DMS 273 (cell line): ENCODE results near the gene SFN.
A peak's percentile ranks its signal among the peaks of the same experiment; 100 is the strongest.
"Not testable (repeated sequence)": the region's sequence is repeated elsewhere in the genome, so short reads cannot be mapped to it uniquely, and the experiment has no call there.

ENCODE experiments used
- DNase-seq: peaks from one replicate; lab custom pipeline; 2025; ENCODE audit not compliant: unreplicated experiment; lab: John Stamatoyannopoulos, UW

SFN gene

DNA sequence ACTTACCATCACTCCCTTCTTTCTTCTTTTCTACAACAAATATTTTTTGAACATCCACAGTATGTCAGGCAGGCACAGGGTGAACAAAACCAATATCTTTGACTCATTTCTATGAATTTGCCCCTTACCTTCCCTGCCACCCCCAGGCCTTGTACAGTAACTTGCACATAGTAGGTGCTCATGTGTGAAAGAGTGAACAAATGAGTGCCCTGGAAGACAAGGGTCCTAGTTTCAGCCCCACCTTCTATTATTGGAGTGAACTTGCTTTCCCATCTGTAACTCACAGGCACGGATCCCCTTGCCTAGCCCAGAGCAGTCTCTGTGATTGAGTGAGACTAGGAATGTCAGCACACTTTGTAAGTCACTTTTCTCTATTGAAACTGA lies 23.6 kb upstream of the SFN start:
- no peak for DNase-seq

DNA sequence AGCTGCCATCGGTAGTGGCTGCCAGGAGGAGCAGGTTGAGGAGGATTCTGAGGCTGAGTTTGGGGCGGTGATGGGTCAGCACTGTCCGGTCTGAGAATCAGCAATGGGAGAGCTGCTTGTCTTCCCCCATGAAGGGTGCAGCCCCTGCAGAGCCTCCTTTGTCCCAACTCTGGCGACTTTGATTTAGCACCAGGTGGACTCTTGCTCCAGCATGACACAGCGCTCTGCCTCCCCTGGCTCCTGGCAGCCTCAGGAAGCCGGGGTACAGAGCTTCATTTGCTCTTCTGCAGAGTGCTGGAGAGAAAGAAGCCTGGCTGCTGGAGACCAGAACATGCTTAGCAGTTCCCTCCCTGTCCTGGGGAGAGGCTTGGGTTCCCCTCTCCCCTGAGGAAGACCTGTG lies 23.2 kb upstream of the SFN start:
- DNase-seq: no peak

DNA sequence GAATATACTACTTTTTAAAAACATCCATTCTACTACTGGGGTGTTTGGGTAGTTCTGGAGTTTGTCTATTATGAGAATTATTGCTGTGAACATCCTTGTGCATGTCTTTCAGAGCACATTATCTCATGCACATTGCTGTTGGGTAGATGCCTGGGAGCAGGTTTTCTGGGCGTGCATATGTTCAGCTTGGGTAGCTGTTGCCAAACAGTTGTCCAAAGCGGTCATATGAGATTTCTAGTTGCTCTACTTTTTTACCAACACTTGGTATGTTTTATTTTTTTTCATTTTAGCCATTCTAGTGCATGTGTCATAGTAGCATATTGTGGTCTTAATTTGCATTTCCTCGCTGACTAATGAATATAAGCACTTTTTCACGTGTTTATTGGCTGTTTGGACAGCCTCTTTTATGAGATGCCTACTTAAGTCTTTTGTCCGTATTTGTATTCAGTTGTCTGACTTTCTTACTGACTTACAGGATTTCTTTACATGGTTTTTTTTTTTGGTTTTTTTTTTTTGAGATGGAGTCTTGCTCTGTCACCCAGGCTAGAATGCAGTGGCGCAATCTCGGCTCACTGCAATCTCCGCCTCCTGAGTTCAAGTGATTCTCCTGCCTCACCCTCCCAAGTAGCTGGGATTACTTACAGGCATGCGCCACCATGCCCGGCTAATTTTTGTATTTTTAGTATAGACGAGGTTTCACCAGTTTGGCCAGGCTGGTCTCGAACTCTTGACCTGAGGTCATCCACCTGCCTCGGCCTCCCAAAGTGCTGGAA lies 18.3 kb upstream of the SFN start:
- DNase-seq: no peak

DNA sequence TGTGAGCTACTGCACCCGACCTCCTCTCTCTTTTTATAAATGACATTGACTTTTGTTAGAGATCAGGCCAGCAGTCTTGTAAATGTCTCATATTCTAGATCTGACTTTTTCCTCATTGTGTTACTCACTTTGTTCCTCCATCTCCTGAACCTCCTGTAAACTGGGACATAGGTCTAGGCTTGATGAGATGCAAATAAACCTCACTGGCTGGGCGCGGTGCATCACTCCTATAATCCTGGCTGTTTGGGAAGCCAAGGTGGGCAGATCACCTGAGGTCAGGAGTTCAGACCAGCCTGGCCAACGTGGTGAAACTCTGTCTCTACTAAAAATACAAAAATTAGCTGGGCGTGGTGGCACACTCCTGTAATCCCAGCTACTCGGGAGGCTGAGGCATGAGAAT lies 15.1 kb upstream of the SFN start:
- not testable (repeated sequence) for DNase-seq

DNA sequence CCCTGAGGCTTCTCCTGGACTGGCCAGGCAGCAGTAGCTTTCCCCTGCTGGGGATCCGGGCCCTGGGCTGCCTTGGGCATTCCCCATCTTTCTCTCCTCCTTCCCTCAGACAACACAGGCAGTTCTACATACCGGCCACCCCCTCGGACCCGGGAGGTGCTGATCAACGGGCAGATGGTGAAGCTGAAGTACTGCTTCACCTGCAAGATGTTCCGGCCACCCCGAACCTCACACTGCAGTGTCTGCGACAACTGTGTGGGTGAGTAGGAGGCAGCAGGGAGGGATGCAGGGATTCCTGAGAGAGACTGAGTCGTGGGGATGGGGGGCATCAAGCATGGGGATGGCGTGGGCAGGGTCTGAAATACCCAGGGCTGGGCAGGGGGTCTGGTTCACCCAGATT lies 14.4 kb upstream of the SFN start:
- DNase-seq: no peak

DNA sequence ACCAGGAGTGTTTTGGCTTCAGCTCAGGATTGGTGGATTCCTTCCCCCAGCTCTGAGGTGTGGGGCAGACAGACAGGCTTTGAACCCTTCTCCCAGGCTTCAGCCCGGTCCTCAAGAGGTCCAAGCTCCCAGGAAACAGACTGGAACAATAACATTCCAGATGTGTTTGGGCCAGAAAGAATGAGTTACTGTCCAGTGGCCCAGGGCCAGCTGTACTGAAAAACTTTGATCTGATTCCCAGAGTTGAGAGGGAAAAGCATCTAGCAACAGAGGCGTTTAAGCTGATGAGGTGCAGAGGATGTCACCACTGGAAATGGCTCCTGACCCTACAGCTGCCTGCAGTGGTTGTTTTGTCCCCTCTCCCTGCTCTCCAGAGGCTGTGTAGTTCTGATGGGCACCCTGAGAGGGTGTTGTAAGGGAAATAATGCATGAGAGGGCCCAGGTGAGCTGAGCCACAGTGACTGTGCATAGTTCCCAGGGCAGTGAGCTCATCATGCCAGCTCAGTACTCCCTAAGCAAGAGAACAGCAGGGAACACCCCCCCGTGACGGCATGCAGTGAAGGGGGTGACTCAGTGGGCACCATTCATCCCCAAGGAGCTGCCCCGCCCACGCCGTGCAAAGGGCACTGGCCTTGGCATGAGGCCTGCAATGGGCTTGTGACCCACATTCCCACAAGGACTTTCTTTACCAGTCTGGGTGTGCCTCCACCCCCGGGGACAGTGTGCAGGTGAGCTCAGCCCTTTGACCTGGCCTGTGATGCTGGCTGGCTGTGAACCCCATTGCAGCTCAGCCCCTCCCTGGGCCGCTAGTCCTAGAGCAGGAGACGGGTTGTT lies 13.8 kb upstream of the SFN start:
- no peak for DNase-seq

DNA sequence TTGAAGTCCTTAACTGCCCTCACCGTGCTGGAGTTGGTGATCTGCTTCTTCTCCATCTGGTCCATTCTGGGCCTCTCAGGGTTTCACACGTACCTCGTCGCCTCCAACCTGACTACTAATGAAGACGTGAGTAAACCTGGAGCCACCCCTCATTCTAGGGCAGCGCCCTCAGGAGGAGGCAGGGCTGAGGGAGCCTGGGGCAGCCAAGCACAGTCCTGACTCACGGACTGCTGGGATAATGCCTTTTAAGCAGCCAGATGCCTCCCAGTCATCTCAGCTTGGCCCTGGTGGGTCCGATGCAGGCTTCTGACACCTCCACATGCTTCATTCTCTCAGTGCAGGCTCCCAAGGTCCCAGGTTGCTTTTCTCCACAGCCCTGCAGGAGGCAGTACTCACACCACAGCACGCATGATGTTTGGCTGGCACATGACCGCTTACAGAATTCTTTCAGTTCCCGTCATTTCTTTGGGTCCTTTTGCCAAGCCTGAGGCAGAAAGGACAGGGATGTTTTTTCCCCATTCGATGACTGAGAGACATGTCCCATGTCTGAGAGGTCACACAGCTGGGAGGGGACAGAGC lies 11.8 kb upstream of the SFN start:
- DNase-seq: peak; percentile 24

DNA sequence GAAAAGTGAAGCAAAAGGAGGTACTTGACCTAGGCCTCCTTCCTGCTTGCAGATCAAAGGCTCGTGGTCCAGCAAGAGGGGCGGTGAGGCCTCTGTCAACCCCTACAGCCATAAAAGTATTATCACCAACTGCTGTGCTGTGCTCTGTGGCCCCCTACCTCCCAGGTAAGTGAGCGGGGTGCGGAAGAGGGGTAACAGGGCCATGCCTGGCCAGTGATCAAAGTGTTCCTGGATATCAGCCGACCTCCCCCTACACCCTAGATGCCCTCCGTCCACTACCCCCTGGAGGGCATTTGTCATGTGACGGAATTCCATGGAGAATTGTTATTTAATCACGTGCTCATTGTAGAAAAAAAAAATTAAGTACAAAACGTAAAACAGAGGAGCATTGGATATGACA lies 10.2 kb upstream of the SFN start:
- no peak for DNase-seq

DNA sequence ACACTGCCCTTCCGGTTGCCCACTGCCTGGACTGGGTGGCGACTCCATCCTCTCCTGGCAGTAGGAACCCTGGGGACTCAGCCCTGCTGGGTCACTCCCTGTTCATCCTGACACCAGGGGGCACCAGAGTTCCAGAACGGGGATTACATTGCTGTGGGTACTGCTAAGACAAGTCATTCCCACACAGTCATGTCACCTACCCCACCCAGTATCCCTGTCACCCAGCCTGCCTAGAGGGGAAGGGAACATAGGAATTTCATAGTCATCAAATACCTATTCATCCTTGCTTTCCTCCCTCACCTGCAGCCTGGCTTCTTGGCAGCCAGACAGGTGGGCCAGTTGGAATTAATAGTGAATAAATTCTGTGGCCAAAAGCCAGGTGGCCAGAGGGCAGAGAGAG lies 9.8 kb upstream of the SFN start:
- DNase-seq: peak; percentile 91

DNA sequence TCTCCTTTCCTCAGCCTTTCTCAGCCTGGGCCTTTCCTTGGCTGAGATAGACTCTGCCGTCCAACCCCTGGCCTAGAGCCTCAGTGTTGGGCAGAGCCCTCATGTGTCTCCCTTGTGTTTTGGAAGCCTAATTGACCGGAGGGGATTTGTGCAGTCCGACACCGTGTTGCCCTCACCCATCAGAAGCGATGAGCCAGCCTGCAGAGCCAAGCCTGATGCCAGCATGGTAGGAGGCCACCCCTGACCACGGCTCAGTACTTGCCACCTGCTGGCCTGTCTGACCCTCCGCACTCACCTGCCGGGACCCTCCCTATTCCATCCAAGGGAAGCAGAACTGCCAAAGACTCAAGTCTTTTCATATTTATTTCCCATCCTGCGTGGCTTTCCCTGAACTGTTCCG lies 9.3 kb upstream of the SFN start:
- no peak for DNase-seq

DNA sequence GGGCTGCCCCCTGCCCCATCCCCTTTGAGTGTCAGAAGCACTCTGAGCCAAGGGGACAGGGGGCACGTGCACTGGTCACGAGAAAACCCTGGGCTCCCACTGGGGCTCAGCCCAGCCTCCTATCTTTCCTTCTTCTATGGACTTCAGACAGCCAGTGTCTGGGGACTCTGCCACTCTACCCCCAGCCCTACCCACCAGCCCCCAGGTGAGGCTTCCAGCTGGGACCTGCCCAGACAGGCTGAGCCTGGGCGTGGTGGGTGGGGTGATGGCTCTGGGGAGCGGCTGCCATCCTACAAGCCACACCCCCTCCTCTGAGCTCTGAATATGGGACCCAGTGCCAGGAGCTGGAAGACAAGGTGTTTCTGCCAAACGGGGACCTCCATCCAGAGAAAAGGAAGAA lies 8.0 kb upstream of the SFN start:
- DNase-seq: peak; percentile 39

DNA sequence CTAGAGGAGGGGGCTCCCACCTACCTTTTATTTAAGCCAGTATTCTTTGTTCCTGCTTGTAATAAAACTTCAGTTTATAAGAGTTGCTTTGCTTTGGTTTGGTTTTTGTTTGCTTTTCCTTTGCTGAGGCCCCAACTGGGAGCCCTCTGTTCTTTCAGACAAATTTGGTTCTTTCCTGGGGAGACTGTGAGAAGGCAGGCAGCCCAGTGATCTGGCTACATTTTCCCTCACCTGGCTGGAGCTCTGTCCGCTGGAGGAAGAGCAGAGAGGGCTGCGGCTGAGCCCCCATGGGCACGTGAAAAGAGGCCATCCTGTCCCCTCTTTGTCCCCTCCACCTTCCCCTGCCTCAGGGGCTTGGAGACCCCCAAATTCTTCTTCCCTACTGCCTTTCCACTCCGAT lies 7.3 kb upstream of the SFN start:
- no peak for DNase-seq

DNA sequence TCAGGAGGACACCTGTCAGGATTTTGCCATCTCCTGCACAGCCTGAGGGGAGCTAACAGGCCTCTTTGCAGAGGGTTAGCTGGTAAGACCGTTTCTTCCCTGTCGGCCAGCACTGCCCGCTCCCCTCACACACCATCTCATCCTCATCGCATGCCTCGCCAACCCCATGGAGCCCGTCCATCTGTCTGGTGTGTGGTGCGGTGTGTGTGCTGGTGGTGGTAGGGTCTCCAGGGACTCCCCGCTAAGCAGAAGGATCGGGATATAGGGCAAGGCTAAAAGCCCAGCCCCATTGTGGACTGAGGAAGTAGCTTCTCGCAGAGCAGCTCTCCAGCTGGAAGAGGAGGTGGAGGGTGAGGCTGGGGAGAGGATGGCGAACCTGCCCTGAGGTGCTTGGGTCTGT lies 6.8 kb upstream of the SFN start:
- peak; percentile 63 for DNase-seq

DNA sequence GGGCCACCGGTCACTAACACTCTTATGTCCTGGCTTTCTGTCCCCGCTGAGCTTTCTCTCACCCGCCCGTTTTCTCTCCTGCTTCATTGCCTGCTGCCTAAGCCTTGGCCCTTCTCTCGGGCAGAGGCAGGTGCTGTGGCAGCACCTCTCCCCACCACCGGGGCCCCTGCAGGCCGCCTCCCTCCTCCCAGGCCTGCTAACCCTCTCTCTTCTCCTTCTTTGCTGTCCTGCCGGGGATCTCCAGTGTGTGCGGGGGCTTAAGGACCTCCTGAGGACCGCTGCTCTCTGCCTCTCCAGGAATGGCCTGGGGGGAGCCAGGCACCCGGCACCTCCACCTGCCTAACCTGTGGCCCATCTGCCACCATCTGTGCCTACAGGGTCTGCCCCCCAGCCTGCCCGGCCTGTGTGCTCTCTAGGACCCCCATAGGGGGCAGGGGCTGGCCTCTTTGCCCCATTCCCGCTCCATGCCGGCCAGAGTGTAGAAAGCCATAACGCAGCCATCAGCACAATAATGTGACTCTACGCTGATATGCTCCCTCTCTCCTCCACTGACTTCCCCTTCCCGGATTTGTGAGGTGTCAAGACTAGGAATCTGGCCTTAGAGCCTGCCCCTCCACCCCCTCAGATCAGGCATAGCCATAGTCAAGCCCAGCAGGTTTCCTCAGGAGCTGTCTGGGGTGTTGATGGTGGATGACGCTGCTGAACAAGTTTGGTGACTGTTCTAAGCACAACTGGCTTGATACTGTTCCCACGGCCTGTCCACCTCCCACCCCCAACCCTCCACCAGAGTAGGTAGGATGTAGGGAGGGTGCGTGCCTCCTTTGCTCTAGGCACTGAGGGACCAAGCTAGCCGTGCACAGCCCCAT lies 6.1 kb upstream of the SFN start:
- peak; percentile 63 for DNase-seq

DNA sequence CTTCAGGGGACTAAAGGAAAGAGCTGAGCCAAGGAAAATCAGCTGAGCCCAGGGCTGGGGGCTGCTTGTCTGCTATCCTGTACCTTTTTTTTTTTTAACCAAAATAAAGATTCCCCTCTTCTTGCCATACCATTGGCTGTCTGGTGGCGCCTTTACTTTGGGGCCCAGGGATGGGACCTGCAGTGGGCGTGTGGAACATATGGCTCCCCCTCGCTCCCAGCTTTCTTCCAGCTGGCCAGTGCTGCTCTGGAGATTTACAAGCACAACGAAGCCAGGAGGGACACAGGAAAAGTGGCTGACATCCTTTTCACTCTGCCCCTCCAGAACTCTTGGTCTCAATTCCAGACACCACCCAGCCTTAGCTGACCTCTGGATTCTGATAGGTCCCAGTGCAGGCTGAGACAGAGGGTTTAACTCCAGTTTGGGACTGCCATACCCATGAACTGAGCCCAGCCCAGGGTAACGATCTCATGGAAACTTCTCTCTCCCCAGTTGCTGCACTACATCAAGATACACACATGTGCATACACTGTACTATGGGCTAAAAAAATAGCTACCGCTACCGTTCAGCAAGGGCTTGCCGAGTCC lies 5.4 kb upstream of the SFN start:
- peak; percentile 88 for DNase-seq

DNA sequence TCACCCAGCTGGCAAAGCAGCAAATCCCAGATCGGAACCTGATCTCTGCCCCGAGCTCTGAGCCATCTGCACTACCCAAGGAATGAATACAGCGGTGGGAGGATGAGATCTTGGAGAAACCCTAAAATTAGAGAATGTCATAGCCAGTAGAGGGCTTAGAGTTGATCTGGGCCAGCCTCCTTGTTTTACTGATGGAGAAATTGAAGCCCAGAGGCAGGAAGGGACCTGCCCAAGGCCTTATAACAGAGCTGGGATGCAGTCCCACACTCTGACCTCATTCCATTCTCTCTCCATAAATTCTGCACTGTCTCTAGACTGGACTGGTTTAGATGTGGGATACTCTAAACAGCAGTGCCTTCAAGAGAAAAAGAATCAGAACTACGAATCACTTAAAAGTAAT lies 4.8 kb upstream of the SFN start:
- peak; percentile 89 for DNase-seq

DNA sequence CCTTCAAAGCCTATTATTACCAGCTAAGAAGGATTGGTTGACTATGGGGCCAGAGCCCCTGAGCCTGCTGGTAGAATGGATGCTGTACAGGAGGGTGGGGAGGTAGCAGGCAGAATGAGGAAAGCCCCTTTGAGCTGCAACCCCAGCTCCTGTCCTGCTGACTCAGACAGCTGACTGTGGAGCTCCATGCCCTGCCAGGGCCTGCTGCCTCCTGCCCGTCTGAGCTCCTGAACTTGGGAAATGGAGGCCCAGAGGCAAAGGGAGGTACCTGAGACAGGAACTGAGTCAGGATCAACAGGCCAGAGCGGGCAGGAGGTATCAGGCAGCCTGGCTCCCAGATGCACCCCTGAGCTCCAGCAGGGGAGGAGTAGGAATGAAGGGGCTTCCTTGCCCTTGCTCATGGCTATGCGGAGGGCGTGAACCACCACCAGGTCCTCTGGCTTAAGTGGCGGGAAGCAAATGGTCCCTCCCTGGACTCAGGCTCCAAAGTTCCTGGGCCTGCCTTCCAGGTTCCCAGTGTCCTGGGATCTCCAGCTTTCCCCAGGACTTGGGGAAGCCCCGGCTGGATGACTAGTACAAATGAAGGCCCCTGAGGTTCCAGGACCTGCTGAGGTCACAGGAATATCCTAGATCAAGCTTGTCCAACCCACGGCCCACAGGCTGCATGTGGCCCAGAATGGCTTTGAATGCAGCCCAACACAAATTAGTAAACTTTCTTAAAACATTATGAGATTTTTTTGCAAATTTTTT lies 3.9 kb upstream of the SFN start:
- no peak for DNase-seq

DNA sequence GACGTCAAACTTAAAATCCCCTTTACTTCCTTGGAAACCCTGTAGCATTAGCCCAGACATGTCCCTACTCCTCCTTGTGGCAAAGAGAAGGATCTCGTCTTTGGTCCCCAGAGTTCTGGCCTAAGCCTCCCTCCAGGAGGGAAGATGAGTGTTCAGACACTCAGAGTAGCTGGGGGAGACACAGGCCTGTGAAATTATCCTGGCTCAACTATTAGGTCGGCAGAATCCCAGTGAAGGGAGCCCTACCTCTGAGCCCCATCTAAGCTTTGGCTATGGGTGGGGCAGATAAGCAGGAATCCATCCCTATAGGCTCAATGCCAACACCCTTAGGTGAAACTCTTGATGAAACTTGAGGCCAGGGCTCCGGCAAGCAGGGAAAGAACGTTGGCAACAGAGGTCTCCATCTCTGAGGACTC lies 1.7 kb upstream of the SFN start:
- peak; percentile 32 for DNase-seq

DNA sequence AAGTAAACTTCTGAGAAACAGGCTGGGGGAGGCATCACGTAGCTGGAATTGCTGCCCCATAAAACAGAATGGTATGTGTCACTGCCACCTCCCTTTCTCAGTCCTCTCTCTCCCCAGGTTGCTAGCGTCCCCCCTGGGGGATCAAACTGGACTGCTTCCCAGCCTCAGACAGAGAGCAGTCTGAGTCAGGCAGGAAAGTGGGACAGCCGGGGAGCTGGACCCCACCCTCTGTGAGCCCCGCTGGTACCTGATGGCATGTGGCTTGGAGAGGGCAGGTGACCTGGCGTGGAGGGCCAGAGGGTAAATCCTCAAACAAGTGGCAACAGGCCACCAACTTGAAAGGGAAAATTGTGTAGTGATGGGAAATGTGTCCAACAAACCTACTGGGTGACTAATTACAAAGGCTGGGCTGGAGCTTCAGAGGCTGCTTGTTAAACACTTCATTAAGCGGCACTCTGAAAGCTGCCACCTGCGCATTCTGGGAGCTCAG lies 1.0 kb upstream of the SFN start:
- no peak for DNase-seq

DNA sequence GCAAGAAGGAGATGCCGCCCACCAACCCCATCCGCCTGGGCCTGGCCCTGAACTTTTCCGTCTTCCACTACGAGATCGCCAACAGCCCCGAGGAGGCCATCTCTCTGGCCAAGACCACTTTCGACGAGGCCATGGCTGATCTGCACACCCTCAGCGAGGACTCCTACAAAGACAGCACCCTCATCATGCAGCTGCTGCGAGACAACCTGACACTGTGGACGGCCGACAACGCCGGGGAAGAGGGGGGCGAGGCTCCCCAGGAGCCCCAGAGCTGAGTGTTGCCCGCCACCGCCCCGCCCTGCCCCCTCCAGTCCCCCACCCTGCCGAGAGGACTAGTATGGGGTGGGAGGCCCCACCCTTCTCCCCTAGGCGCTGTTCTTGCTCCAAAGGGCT lies 732 bp downstream of the SFN start:
- no peak for DNase-seq
